Tibial nerve (tissue), 4 donors: ENCODE measurements around the gene ZCWPW2. TPM values are rescaled to one million over a fixed set of nuclear protein-coding genes. Genes with fewer than 3 reads are reported as not detected.

Experiments
- DNase-seq, 2 donors: peaks; one replicate each; pipeline ENCODE4 v3.0.0-alpha.2; 2019; ENCODE audit warnings: low spot score in 2 of 2
- H3K27ac ChIP-seq, 4 donors: fragments of 200-600 bp; sonication (generic) in 3 of 4; one replicate each; pipeline ENCODE4 v1.5.1; 2017 to 2019; ENCODE audit warnings: mild to moderate bottlenecking in 1 of 4
- H3K27me3 ChIP-seq, 2 donors: fragments of 200-600 bp; sonication (generic) in 1 of 2; one replicate each; pipeline versions ENCODE4 v1.5.1 to v1.6.0; 2017 to 2019
- H3K36me3 ChIP-seq, 3 donors: fragments of 200-600 bp; sonication (generic); one replicate each; pipeline ENCODE4 v1.5.1; 2018 to 2019
- H3K4me1 ChIP-seq, 4 donors: fragments of 200-600 bp; sonication (generic) in 3 of 4; one replicate each; pipeline ENCODE4 v1.5.1; 2017 to 2019
- H3K4me3 ChIP-seq, 4 donors: fragments of 200-600 bp; sonication (generic) in 3 of 4; one replicate each; pipeline ENCODE4 v1.5.1; 2017 to 2019; ENCODE audit warnings: mild to moderate bottlenecking in 1 of 4, moderate library complexity in 1 of 4
- H3K9me3 ChIP-seq, 4 donors: fragments of 200-600 bp; sonication (generic) in 3 of 4; one replicate each; pipeline ENCODE4 v1.5.1; 2017 to 2019
- CTCF ChIP-seq, 5 experiments: fragments of 200-600 bp in 3 of 5; fragments of 450-650 bp in 2 of 5; sonication (generic) in 3 of 5; IDR thresholded peaks; one replicate each; pipeline ENCODE4 v1.5.1; 2016 to 2019; ENCODE audit warnings: antibody characterized with exemption in 5 of 5, mild to moderate bottlenecking in 3 of 5, moderate library complexity in 2 of 5
- EP300 ChIP-seq, 2 donors: sonication (generic); formaldehyde crosslinking; IDR thresholded peaks; one replicate each; pipeline ENCODE4 v1.6.1; 2017; ENCODE audit warnings: antibody characterized with exemption in 2 of 2, mild to moderate bottlenecking in 1 of 2
- POLR2A ChIP-seq, 2 donors: fragments of 450-650 bp; IDR thresholded peaks; one replicate each; pipeline ENCODE4 v1.6.1; 2017; ENCODE audit warnings: antibody characterized with exemption in 2 of 2, mild to moderate bottlenecking in 2 of 2, moderate library complexity in 2 of 2
- WGBS, 2 donors: methylation state at CpG; one replicate each; pipeline ENCODE4 v1.1.5; 2018; 5-methylcytosine and 5-hydroxymethylcytosine counted together
- total RNA-seq, 4 donors: library from RNA; depleted of rRNA; stranded (reverse); fragments of >200 nt; gene quantifications; one replicate each; pipeline ENCODE4 v1.1.0, GENCODE V29; 2016

Gene ZCWPW2
- total RNA-seq, 4 donors from 2014 or later: 0.39 to 2.7 (median 0.89) TPM

GRCh38 chr3:28349469-28350000 is 1.0 kb downstream of the ZCWPW2 start:
- peak in 1 of 2 donors; percentile 12 for DNase-seq
- whole genome bisulfite sequencing, 2 donors: 23 to 31% methylated on average over 13 of the region's 13 CpGs
- peak overlapping the region; percentile 59 to 93 (median 82) for H3K4me3 ChIP-seq

GRCh38 chr3:28376424-28376823 is 27.9 kb downstream of the ZCWPW2 start:
- WGBS, 2 donors: 76 to 77% methylated on average over 4 of the region's 4 CpGs
- no peaks in the 10 kb centered on the region for H3K27me3 ChIP-seq

More at GRCh38 chr3:28349469-28350000, 1.0 kb downstream of the ZCWPW2 start:
- Histone ChIP-seq H3K4me1 (peaks cover 0 to 48% (median 15%) of the 10 kb centered on the region in 4 donors), H3K9me3 (peaks cover 0 to 26% (median 9%) of the 10 kb centered on the region in 4 donors), H3K27me3 (no peaks in the 10 kb centered on the region), H3K36me3 (peaks cover 0 to 25% (median 0%) of the 10 kb centered on the region in 3 donors), H3K27ac (peak overlapping the region; percentile 89 to 100 (median 99))
- TF ChIP-seq CTCF (IDR thresholded peaks at IDR 0.05): no peak
- no peak for TF ChIP-seq EP300 (IDR thresholded peaks at IDR 0.05)
- no peak for TF ChIP-seq POLR2A (IDR thresholded peaks at IDR 0.05)

GRCh38 chr3:28386049-28386448 is 37.5 kb downstream of the ZCWPW2 start:
- TF ChIP-seq CTCF (IDR thresholded peaks at IDR 0.05) (no peak), POLR2A (IDR thresholded peaks at IDR 0.05) (no peak), EP300 (IDR thresholded peaks at IDR 0.05) (no peak)
- H3K4me1 ChIP-seq: no peaks in the 10 kb centered on the region
- 91 to 92% methylated on average over 5 of the region's 5 CpGs for WGBS, 2 donors
- H3K27ac ChIP-seq: no peak overlapping the region
- peaks cover 0 to 20% (median 0%) of the 10 kb centered on the region in 4 donors for H3K9me3 ChIP-seq
- peaks cover 0 to 18% (median 0%) of the 10 kb centered on the region in 3 donors for H3K36me3 ChIP-seq
- no peak for DNase-seq
- H3K4me3 ChIP-seq: no peak overlapping the region
- H3K27me3 ChIP-seq: no peaks in the 10 kb centered on the region

More at GRCh38 chr3:28376424-28376823, 27.9 kb downstream of the ZCWPW2 start:
- H3K9me3 ChIP-seq: peaks cover 0 to 11% (median 0%) of the 10 kb centered on the region in 4 donors
- H3K36me3 ChIP-seq: peaks cover 0 to 2% (median 0%) of the 10 kb centered on the region in 3 donors
- no peak overlapping the region for H3K4me3 ChIP-seq
- H3K4me1 ChIP-seq: peaks cover 0 to 4% (median 0%) of the 10 kb centered on the region in 4 donors
- peak in 1 of 2 donors; percentile 26 for DNase-seq
- no peak for TF ChIP-seq POLR2A (IDR thresholded peaks at IDR 0.05)
- TF ChIP-seq EP300 (IDR thresholded peaks at IDR 0.05): peak in 1 of 2 donors; percentile 66
- no peak overlapping the region for H3K27ac ChIP-seq

- Histone ChIP-seq H3K27ac (no peak overlapping the region), H3K36me3 (peaks cover 0 to 40% (median 0%) of the 10 kb centered on the region in 3 donors), H3K27me3 (no peaks in the 10 kb centered on the region), H3K4me3 (no peak overlapping the region), H3K4me1 (no peaks in the 10 kb centered on the region), H3K9me3 (peaks cover 0 to 46% (median 6%) of the 10 kb centered on the region in 4 donors)
- DNase-seq: no peak
- 50 to 63% methylated on average over 1 of the region's 1 CpG for WGBS, 2 donors
- TF ChIP-seq EP300 (IDR thresholded peaks at IDR 0.05) (no peak), POLR2A (IDR thresholded peaks at IDR 0.05) (no peak), CTCF (IDR thresholded peaks at IDR 0.05) (no peak)
These were observed 40.5 kb downstream of the ZCWPW2 start for GRCh38 chr3:28388978-28389377.

GRCh38 chr3:28399206-28399605 is 50.7 kb downstream of the ZCWPW2 start:
- Histone ChIP-seq H3K27me3 (no peaks in the 10 kb centered on the region), H3K27ac (no peak overlapping the region), H3K4me1 (no peaks in the 10 kb centered on the region), H3K4me3 (no peak overlapping the region), H3K9me3 (peaks cover 0 to 80% (median 24%) of the 10 kb centered on the region in 4 donors), H3K36me3 (peaks cover 0 to 7% (median 0%) of the 10 kb centered on the region in 3 donors)
- WGBS, 2 donors: 98 to 100% methylated on average over 3 of the region's 3 CpGs
- no peak for TF ChIP-seq POLR2A (IDR thresholded peaks at IDR 0.05)
- TF ChIP-seq CTCF (IDR thresholded peaks at IDR 0.05): no peak
- TF ChIP-seq EP300 (IDR thresholded peaks at IDR 0.05): no peak
- no peak for DNase-seq
